ENCODE results near the gene BCO1.
A peak's percentile ranks its signal among the peaks of the same experiment; 100 is the strongest.

Gene BCO1

DNA sequence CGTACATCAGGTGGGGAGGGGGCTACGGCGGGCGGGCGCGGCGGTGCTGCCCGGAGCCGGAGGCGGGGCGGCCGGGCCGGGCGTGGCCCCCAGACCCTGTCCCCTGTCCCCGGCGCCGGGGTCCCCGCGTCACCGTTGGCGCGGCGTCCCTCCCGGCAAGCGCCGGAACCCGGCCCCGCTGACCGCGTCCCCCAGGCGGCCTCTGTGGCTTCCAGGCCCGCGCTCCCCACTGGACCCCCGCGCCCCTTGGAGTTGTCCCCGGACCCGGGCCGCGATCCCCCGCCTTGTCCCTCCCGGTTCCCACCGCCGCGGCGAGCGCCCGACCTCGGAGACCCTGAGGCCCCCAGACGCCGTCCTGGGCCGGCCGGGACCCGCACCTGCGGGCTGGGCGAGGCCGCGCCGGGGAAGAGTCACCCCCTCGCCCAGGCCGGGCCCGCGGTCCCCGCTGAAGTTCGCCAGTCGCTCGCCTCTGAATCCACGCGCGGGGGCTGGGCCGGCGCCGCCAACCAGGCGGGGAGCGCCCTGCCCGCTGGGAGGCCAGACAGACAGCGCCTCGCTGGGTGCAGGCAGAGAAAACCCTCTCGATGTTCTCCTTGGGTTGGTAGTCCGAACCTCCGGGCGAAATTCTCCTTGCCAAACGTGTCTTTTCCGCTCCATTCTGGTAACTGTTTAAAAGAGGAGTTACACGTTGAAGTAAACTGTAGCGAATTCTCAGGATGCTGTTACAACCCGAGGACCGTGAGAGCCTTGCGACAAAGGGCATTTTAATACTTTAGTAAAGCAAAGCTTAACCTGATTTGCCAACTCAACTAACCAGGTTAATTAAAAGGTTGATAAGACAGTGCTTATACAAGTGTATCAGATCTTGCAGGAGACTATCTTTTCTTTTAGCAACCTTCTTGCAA, 77.0 kb downstream of the BCO1 start:
- Histone ChIP-seq H3K27ac (peak overlapping the region; percentile 66 to 81), H3K4me3 (peak overlapping the region; percentile 88)
- TF ChIP-seq, protein P1, sequence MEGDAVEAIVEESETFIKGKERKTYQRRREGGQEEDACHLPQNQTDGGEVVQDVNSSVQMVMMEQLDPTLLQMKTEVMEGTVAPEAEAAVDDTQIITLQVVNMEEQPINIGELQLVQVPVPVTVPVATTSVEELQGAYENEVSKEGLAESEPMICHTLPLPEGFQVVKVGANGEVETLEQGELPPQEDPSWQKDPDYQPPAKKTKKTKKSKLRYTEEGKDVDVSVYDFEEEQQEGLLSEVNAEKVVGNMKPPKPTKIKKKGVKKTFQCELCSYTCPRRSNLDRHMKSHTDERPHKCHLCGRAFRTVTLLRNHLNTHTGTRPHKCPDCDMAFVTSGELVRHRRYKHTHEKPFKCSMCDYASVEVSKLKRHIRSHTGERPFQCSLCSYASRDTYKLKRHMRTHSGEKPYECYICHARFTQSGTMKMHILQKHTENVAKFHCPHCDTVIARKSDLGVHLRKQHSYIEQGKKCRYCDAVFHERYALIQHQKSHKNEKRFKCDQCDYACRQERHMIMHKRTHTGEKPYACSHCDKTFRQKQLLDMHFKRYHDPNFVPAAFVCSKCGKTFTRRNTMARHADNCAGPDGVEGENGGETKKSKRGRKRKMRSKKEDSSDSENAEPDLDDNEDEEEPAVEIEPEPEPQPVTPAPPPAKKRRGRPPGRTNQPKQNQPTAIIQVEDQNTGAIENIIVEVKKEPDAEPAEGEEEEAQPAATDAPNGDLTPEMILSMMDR (IDR thresholded peaks at IDR 0.05) = no peak
- no peak for DNase-seq (ENCODE audit: low spot score)

DNA sequence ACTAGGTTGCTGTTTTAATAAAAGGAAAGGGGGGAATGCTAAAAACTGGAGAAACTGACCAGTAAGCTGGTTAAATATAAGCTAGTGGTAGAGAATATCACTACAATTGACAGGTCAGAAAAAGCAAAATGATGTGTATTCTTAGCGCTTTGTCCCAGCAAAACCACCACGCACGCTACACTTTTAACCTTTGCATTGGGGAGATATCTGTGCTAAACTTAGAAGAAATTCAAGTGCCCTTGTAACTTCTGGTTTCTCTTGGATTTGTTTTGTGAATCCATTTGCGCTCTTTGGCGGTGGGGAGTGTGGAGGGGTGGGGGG, 77.6 kb downstream of the BCO1 start:
- TF ChIP-seq, protein P1 (IDR thresholded peaks at IDR 0.05) = no peak
- DNase-seq (ENCODE audit: low spot score) = no peak
- Histone ChIP-seq H3K27ac (no peak overlapping the region), H3K4me3 (peak overlapping the region; percentile 88)

DNA sequence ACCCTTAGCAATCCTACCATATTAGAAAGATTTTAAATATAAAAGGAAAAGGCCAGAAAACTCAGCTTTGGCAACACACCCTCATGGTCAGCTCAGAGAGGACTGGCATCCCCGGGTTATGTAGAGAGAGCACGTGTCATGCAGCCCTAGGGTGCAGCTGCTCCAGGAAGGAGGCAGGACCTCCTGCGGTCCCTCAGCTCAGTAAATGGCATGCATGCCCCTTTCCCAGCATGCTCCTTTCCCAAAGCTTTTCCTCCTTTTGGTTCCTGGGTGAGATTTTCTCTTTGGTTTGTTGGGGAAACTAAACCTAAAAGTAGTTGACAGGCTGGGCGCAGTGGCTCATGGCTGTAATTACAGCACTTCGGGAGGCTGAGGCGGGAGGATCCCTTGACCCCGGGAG, 80.2 kb downstream of the BCO1 start:
- DNase-seq (ENCODE audit: low spot score) = no peak
- no peak overlapping the region for H3K4me3 ChIP-seq
- H3K27ac ChIP-seq = no peak overlapping the region
- TF ChIP-seq, protein P1 (IDR thresholded peaks at IDR 0.05) = no peak

DNA sequence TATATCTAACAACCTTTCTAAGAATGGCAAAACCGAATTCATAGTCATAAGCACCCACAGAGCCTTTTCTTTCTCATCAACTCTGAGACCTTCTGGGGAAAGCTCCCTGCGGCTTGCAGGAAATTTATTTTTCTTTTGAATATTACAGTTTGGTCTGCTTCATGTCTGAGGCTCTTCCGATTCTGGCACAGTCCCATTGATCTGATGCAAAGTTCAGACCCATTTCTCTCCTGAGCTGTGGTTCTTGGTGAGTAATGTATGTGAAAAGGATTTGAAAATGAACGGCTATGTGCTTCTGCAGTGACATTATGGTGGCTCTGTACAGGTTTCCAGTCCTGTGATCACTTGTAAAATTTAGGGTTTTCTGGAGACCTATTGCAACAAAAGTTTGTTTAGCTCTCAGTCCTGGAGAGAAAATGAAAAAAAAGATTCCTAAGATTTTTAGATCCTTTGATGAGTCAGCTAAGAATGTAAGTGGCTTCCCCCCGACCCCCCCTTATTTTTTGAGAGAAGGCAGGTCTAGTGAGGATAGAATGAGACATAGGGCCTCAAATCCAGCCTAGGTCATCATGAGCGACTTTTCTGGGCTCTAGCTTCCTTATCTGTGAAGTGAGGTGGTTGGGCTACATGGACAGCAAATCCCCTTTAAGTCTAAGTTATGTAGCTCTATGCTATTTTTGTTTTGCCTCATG, 80.9 kb downstream of the BCO1 start:
- Histone ChIP-seq H3K4me3 (no peak overlapping the region), H3K27ac (no peak overlapping the region)
- no peak for DNase-seq (ENCODE audit: low spot score)
- TF ChIP-seq, protein P1 (IDR thresholded peaks at IDR 0.05) = no peak

DNA sequence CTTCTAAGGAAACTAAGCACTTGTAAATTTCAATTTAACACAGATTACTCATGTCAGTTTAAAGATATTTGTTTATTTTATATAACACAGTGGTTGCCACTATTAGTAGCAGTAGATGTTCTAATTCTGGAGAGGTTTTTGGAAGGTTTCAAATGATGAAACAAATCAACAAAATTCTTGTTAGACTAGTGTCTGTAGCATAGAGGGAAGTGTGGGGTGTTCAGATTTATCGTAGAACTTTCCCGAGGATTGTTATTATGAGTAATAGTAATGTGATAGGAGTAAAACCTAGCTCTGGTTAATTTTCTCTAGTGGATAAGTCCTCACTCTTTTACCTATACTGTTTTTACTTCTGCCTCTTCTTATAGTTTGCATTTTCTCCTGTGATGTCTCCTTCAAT, 82.5 kb downstream of the BCO1 start:
- H3K4me3 ChIP-seq = no peak overlapping the region
- DNase-seq (ENCODE audit: low spot score) = no peak
- TF ChIP-seq, protein P1 (IDR thresholded peaks at IDR 0.05) = no peak
- H3K27ac ChIP-seq = no peak overlapping the region

DNA sequence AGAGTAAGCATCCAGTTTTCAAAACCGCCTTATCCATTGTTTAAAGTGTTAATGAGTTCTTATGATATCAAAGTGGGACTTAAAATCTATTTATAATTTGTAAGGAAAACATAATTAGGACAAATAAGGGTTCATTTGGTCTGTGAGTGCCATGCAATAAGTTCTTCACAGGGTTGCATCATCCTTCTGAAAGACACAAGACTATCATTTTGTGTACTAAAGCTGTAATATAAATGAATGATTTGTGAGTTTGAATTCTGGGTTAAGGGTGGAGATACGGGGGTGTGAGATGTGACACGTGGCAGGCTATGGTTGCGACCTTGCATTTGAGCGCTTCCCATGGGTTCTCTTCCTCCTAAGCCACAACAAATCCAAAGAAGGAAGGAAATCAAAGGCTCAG, 83.0 kb downstream of the BCO1 start:
- Histone ChIP-seq H3K27ac (no peak overlapping the region), H3K4me3 (no peak overlapping the region)
- DNase-seq (ENCODE audit: low spot score) = no peak
- TF ChIP-seq, protein P1 (IDR thresholded peaks at IDR 0.05) = no peak

DNA sequence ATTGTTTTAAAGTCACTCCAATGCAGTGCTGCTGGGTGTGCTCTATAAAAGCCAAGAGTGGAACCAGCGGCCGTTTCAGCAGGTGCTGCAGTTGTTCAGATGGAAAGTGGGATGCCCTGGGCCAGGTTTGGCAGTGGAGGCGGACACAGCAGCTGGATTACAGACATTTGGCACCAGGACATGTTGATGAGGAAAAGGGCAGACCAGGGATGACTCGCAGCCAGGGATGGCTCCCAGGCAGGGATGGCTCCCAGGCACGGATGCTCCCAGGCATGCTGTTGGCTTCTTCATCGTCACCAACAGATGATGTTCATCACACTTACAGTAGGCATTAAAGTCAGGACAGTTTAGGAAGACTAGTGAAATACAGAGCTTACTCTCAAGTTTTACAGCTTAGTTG, 86.3 kb downstream of the BCO1 start:
- Histone ChIP-seq H3K4me3 (no peak overlapping the region), H3K27ac (no peak overlapping the region)
- DNase-seq (ENCODE audit: low spot score) = no peak
- TF ChIP-seq, protein P1 (IDR thresholded peaks at IDR 0.05) = no peak
